HEK293T (cell line): ENCODE results near the gene TSPO2.

Source experiments
- CTCF ChIA-PET: fragments of 350-600 bp; formaldehyde crosslinking; extraction: SDS; loops from one replicate; lab custom pipeline; 2021; ENCODE audit warnings: antibody characterized with exemption, inconsistent platforms; lab: Yijun Ruan, JAX
- POLR2A ChIA-PET: fragments of 350-600 bp; formaldehyde crosslinking; extraction: SDS; loops from one replicate; lab custom pipeline; 2020; ENCODE audit warnings: antibody characterized with exemption, inconsistent platforms; lab: Yijun Ruan, JAX
- DNase-seq: peaks from one replicate; pipeline ENCODE4 v3.0.0; 2012; ENCODE audit warnings: mixed read lengths; ENCODE audit errors: extremely low spot score
- ARNT ChIP-seq: fragments of 450-650 bp; IDR thresholded peaks from 2 replicates; pipeline ENCODE4 v1.6.1; 2017; ENCODE audit warnings: mild to moderate bottlenecking
- BHLHE40 ChIP-seq: fragments of 450-650 bp; IDR thresholded peaks from 2 replicates; pipeline ENCODE4 v1.6.1; 2016; ENCODE audit warnings: mild to moderate bottlenecking, moderate library complexity, borderline replicate concordance
- CTBP1 ChIP-seq: fragments of 450-650 bp; IDR thresholded peaks from 2 replicates; pipeline ENCODE4 v1.6.1; 2016; ENCODE audit warnings: borderline replicate concordance
- ELF4 ChIP-seq: fragments of 450-650 bp; IDR thresholded peaks from 2 replicates; pipeline ENCODE4 v1.6.1; 2017; ENCODE audit warnings: antibody characterized with exemption
- FOXA1 ChIP-seq: fragments of 450-650 bp; IDR thresholded peaks from 2 replicates; pipeline ENCODE4 v1.6.1; 2016; ENCODE audit warnings: mild to moderate bottlenecking
- FOXK2 ChIP-seq: fragments of 450-650 bp; IDR thresholded peaks from 2 replicates; pipeline ENCODE4 v1.6.1; 2016; ENCODE audit warnings: mild to moderate bottlenecking
- FOXM1 ChIP-seq: fragments of 450-650 bp; IDR thresholded peaks from 2 replicates; pipeline ENCODE4 v1.6.1; 2017; ENCODE audit warnings: mild to moderate bottlenecking, borderline replicate concordance
- HDGF ChIP-seq: fragments of 450-650 bp; IDR thresholded peaks from 2 replicates; pipeline ENCODE4 v1.6.1; 2017; ENCODE audit warnings: antibody characterized with exemption, borderline replicate concordance
- L3MBTL2 ChIP-seq: fragments of 450-650 bp; conservative IDR thresholded peaks from 2 replicates; pipeline ENCODE4 v1.6.1; 2016; ENCODE audit warnings: mild to moderate bottlenecking
- LEF1 ChIP-seq: fragments of 450-650 bp; IDR thresholded peaks from 2 replicates; pipeline ENCODE4 v1.6.1; 2017; ENCODE audit warnings: mild to moderate bottlenecking, borderline replicate concordance
- NFRKB ChIP-seq: fragments of 450-650 bp; IDR thresholded peaks from 2 replicates; pipeline ENCODE4 v1.6.1; 2016; ENCODE audit warnings: mild to moderate bottlenecking, moderate library complexity
- SP1 ChIP-seq: fragments of 450-650 bp; IDR thresholded peaks from 2 replicates; pipeline ENCODE4 v1.6.1; 2017
- SUZ12 ChIP-seq: fragments of 450-650 bp; IDR thresholded peaks from 2 replicates; pipeline ENCODE4 v1.6.1; 2016; ENCODE audit warnings: mild to moderate bottlenecking
- TARDBP ChIP-seq: fragments of 450-650 bp; IDR thresholded peaks from 2 replicates; pipeline ENCODE4 v1.6.1; 2016
- ZNF384 ChIP-seq: fragments of 450-650 bp; IDR thresholded peaks from 2 replicates; pipeline ENCODE4 v1.6.1; 2016
- TF ChIP-seq, protein P1 (sequence below): fragments of 450-650 bp; IDR thresholded peaks from 2 replicates; pipeline ENCODE4 v1.6.1; 2016

Gene TSPO2

DNA sequence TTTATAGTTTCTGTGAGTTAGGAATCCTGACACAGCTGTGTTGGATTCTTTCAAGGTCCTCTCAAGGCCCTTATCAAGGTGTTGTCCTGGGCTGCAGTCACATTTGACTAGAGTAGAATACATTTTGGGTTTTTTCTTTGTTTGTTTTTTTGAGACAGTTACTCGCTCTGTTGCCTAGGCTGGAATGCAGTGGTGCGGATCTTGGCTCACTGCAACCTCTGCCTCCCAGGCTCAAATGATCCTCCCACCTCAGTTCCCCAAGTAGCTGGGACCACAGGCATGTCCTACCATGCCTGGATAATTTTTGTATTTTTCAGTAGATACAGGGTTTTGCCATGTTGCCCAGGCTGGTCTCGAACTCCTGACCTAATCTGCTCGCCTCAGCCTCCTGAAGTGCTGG is 46.2 kb downstream of the TSPO2 start:
- ChIA-PET POLR2A (no interaction called here), CTCF (no interaction called here)
- DNase-seq: no peak
- no peak for TF ChIP-seq ARNT
- no peak for TF ChIP-seq HDGF
- TF ChIP-seq LEF1: no peak
- TF ChIP-seq SUZ12: no peak
- TF ChIP-seq TARDBP: no peak
- no peak for TF ChIP-seq FOXK2
- no peak for TF ChIP-seq FOXA1
- TF ChIP-seq NFRKB: no peak
- no peak for TF ChIP-seq L3MBTL2
- no peak for TF ChIP-seq ELF4
- TF ChIP-seq, protein P1, sequence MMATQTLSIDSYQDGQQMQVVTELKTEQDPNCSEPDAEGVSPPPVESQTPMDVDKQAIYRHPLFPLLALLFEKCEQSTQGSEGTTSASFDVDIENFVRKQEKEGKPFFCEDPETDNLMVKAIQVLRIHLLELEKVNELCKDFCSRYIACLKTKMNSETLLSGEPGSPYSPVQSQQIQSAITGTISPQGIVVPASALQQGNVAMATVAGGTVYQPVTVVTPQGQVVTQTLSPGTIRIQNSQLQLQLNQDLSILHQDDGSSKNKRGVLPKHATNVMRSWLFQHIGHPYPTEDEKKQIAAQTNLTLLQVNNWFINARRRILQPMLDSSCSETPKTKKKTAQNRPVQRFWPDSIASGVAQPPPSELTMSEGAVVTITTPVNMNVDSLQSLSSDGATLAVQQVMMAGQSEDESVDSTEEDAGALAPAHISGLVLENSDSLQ: no peak
- no peak for TF ChIP-seq SP1
- TF ChIP-seq CTBP1: no peak
- no peak for TF ChIP-seq BHLHE40
- TF ChIP-seq FOXM1: no peak

DNA sequence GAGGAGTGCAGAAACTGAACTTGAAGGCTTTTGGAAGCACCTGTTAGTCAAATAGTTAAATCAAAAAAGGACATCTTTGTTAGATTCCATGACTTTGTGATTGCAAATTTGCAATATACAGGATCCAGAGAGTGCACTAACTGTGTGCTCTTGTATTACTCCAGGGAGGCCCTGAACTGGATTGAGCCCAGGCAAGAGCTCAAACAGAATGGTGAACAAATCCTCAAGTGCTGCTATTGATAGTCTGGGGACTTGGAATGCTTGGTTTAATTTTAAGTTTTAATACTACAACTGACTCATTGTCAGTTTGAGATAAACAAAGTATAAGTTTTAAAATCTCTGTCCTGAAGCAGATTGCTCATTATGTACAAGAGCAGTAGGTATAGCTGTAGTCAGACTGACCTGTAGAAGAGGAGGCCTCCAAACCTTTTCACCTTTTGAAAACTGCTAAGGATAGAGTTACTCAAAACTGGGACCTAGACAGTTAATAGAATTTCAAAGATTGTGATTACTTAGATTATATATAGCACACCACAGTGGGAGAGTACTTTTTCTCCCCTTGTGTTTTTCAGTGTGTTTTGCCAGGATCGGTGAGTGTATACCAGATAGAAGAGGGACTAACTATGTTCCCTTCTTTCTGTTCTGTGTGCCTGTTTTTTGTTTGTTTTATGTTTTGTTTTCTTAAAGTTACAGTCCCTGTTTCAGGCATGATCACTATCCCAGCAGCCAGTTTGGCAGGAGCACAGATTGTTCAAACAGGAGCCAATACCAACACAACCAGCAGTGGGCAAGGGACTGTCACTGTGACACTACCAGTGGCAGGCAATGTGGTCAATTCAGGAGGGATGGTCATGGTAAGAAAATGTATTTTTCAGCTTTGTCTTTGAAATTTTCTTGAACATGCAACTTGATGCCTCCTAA is 48.8 kb downstream of the TSPO2 start:
- ChIA-PET POLR2A (no interaction called here), CTCF (interaction anchor here (0.6 to 1.1 kb wide), 3 partner anchors 13 to 33 kb away, joined by 3 to 4 read pairs (median 3); no protein-coding TSS in a partner anchor)
- DNase-seq: no peak
- TF ChIP-seq HDGF (no peak), FOXK2 (no peak), FOXM1 (no peak), BHLHE40 (no peak), FOXA1 (no peak), TARDBP (no peak), NFRKB (no peak), SP1 (no peak), CTBP1 (no peak), LEF1 (no peak), ZNF384 (no peak), L3MBTL2 (no peak), ARNT (no peak), ELF4 (no peak), SUZ12 (no peak)
- TF ChIP-seq, protein P1: no peak

DNA sequence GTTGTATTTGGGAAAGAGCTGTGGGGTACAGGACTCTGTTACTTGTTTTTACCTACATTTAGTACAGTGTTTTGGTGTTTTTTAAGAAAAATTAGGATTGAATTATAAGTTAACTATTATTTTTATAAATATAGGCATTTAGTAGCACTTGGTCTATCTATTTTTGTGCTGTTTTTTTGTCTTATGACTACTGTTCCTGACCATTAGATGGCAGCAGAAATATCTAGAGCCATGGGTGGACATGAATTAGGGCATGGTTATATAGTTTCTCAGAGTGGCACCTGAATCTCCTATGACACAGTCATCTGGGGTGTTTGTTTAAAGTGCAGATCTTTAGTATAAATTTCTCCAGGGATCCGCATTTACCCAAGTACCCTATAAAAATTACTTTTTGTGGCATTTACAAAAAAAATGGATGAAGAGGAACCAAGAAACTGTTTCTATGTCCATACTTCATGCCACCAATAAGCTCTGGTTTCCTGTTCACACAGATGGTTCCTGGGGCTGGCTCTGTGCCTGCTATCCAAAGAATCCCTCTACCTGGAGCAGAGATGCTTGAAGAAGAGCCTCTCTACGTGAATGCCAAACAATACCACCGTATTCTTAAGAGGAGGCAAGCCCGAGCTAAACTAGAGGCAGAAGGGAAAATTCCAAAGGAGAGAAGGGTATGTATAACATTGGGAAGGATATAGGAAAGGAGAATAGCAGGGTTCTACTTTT is 50.3 kb downstream of the TSPO2 start:
- ChIA-PET CTCF (interaction anchor here (0.5 to 1.7 kb wide), 3 partner anchors 9 to 90 kb away, joined by 3 to 8 read pairs (median 4); no protein-coding TSS in a partner anchor), POLR2A (no interaction called here)
- DNase-seq: peak; percentile 15
- TF ChIP-seq HDGF: no peak
- TF ChIP-seq ELF4: no peak
- no peak for TF ChIP-seq L3MBTL2
- TF ChIP-seq FOXA1: no peak
- no peak for TF ChIP-seq BHLHE40
- TF ChIP-seq, protein P1: no peak
- no peak for TF ChIP-seq ARNT
- no peak for TF ChIP-seq TARDBP
- no peak for TF ChIP-seq SP1
- no peak for TF ChIP-seq FOXM1
- TF ChIP-seq NFRKB: no peak

DNA sequence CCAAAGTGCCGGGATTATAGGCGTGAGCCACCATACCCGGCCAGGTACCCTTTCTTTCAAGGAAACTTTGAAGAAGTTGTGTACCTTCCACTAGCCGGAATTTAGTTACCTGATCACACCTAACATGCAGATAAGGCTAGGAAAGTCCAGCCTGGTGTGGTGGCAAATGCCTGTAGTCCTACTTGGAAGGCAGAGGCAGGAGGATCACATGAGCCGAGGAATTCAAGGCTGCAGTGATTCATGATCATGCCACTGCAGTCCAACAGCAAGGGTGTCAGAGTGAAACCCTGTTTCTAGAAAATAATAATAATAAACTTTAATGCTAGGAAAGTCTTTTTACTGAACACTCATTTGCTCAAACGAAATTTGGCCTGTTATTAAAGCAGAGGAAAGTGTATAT is 51.5 kb downstream of the TSPO2 start:
- POLR2A ChIA-PET: no interaction called here

More for the DNA sequence above, 51.5 kb downstream of the TSPO2 start:
- no peak for DNase-seq
- TF ChIP-seq SP1 (no peak), BHLHE40 (no peak), SUZ12 (no peak), TARDBP (no peak), ARNT (no peak), HDGF (no peak), L3MBTL2 (no peak), CTBP1 (no peak), ZNF384 (no peak), LEF1 (no peak)
- TF ChIP-seq, protein P1: no peak
- CTCF ChIA-PET: interaction anchor here (0.7 kb wide), 1 partner anchor 9 kb away, joined by 3 read pairs; no protein-coding TSS in a partner anchor
